Neural cell (in vitro differentiated cells): Measurements from ENCODE around the gene TOMM40. TPM values are rescaled to one million over a fixed set of nuclear protein-coding genes. Genes with fewer than 3 reads are reported as not detected.
"Not testable (repeated sequence)": the region's sequence is repeated elsewhere in the genome, so short reads cannot be mapped to it uniquely, and the experiment has no call there.

Experiments
- H2AFZ ChIP-seq: fragments of 200-600, 300-800 bp; sonication (generic), shearing (Covaris generic); 2 replicates; pipeline ENCODE4 v1.6.0; 2014; ENCODE audit warnings: low read depth, mild to moderate bottlenecking, antibody characterized with exemption, low read length, moderate library complexity
- H3F3A ChIP-seq: fragments of 200-600 bp; shearing (Covaris generic); 2 replicates; pipeline ENCODE4 v1.6.1; 2016; ENCODE audit warnings: mild to moderate bottlenecking, moderate library complexity, mixed read lengths, antibody characterized with exemption, low read length; ENCODE audit not compliant: insufficient read depth, poor library complexity, severe bottlenecking
- H3K27ac ChIP-seq: fragments of 200-600, 300-800 bp; sonication (generic), shearing (Covaris generic); 2 replicates; pipeline ENCODE4 v1.5.1; 2014; ENCODE audit warnings: mild to moderate bottlenecking, low read length, moderate library complexity
- H3K27me3 ChIP-seq: fragments of 300-800, 200-600 bp; sonication (generic), shearing (Covaris generic); 2 replicates; pipeline ENCODE4 v1.6.0; 2014; ENCODE audit warnings: mild to moderate bottlenecking, low read depth, low read length, moderate library complexity; ENCODE audit not compliant: insufficient read depth
- H3K36me3 ChIP-seq: fragments of 300-800, 200-600 bp; sonication (generic), shearing (Covaris generic); 2 replicates; pipeline ENCODE4 v1.5.1; 2014; ENCODE audit warnings: mild to moderate bottlenecking, antibody characterized with exemption, low read length, moderate library complexity; ENCODE audit not compliant: insufficient read depth
- H3K4me2 ChIP-seq: fragments of 300-800, 200-600 bp; sonication (generic), shearing (Covaris generic); 2 replicates; pipeline ENCODE4 v1.6.0; 2014; ENCODE audit warnings: mild to moderate bottlenecking, low read length
- H3K4me3 ChIP-seq: fragments of 300-800, 200-600 bp; sonication (generic), shearing (Covaris generic); 2 replicates; pipeline ENCODE4 v1.5.1; 2014; ENCODE audit warnings: mild to moderate bottlenecking, low read length, moderate library complexity
- H3K79me2 ChIP-seq: fragments of 200-600 bp; shearing (Covaris generic); replicated peaks from 2 replicates; pipeline ENCODE4 v1.6.0; 2014; ENCODE audit warnings: mild to moderate bottlenecking, low read length, moderate library complexity; ENCODE audit not compliant: insufficient read depth
- H3K9ac ChIP-seq: fragments of 300-800, 200-600 bp; sonication (generic), shearing (Covaris generic); 2 replicates; pipeline ENCODE4 v1.6.1; 2016; ENCODE audit warnings: mild to moderate bottlenecking, low read length, mixed read lengths
- H3K9me2 ChIP-seq: fragments of 200-600 bp; shearing (Covaris generic); 2 replicates; pipeline ENCODE4 v1.6.1; 2016; ENCODE audit warnings: mild to moderate bottlenecking, low read length, mixed read lengths; ENCODE audit not compliant: insufficient read depth
- H3K9me3 ChIP-seq: fragments of 200-600, 300-800 bp; sonication (generic), shearing (Covaris generic); 2 replicates; pipeline ENCODE4 v1.6.1; 2016; ENCODE audit warnings: mild to moderate bottlenecking, mixed run types, low read length, moderate library complexity, mixed read lengths
- H4K20me1 ChIP-seq: fragments of 200-600 bp; shearing (Covaris generic); 2 replicates; pipeline ENCODE4 v1.6.1; 2016; ENCODE audit warnings: mild to moderate bottlenecking, mixed run types; ENCODE audit not compliant: insufficient read depth
- EP300 ChIP-seq: fragments of 450-650 bp; conservative IDR thresholded peaks from 2 replicates; pipeline ENCODE4 v1.6.1; 2014; ENCODE audit warnings: antibody characterized with exemption, mild to moderate bottlenecking, moderate library complexity; ENCODE audit not compliant: poor library complexity, severe bottlenecking
- EZH2 ChIP-seq: fragments of 200-600, 300-800 bp; shearing (Covaris generic), sonication (generic); IDR thresholded peaks from 2 replicates; pipeline ENCODE4 v1.6.1; 2014; ENCODE audit warnings: antibody characterized with exemption, low read length, borderline replicate concordance, mild to moderate bottlenecking; ENCODE audit not compliant: insufficient read depth, poor library complexity, severe bottlenecking
- MXI1 ChIP-seq: fragments of 450-650 bp; conservative IDR thresholded peaks from 2 replicates; pipeline ENCODE4 v1.6.1; 2014; ENCODE audit warnings: antibody characterized with exemption, mild to moderate bottlenecking; ENCODE audit not compliant: poor library complexity, severe bottlenecking
- POLR2AphosphoS5 ChIP-seq: IDR thresholded peaks from 2 replicates; pipeline ENCODE4 v1.6.1; 2012
- RAD21 ChIP-seq: fragments of 450-650 bp; conservative IDR thresholded peaks from 2 replicates; pipeline ENCODE4 v1.6.1; 2014; ENCODE audit warnings: antibody characterized with exemption, mild to moderate bottlenecking, moderate library complexity
- SMC3 ChIP-seq: fragments of 450-650 bp; conservative IDR thresholded peaks from 2 replicates; pipeline ENCODE4 v1.6.1; 2014; ENCODE audit warnings: antibody characterized with exemption, mild to moderate bottlenecking, moderate library complexity; ENCODE audit not compliant: poor library complexity
- TAF1 ChIP-seq: IDR thresholded peaks from 2 replicates; pipeline ENCODE4 v1.6.1; 2012; ENCODE audit warnings: low read depth
- polyA plus RNA-seq: library from polyadenylated mRNA; depleted of rRNA; stranded (reverse); fragments of >200 nt; gene quantifications from 2 replicates; pipeline ENCODE4 v1.2.3, GENCODE V29; 2014
- TF ChIP-seq, protein P1 (sequence below): fragments of 450-650 bp; IDR thresholded peaks from 2 replicates; pipeline ENCODE4 v1.5.1; 2014; ENCODE audit warnings: antibody characterized with exemption, mild to moderate bottlenecking, moderate library complexity; ENCODE audit not compliant: poor library complexity, severe bottlenecking
- TF ChIP-seq, protein P2 (sequence below): IDR thresholded peaks from 2 replicates; pipeline ENCODE4 v1.6.1; 2012; ENCODE audit warnings: borderline replicate concordance

The TOMM40 gene
- polyA plus RNA-seq, 1 donor from 2014 or later = 48.4 TPM

DNA sequence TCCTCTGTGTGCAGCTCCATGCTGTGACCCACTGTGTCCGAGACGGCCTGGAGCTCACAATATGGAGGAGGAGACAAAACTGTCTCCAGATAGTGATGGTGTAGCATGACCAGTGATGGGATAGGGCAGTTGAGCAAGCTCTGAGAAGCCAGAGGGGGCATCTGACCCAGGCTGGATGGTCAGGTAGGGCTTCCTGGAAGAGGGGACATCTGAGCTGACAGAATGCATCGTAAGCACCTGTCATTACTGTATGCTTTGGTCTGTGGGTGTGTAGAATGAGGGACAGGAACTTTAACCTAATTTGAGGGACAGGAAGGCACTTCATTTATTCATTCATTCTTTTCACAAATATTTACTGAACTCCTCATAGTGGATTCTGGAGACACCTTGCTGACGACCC, 6.5 kb upstream of the TOMM40 start (continued):
- TF ChIP-seq, protein P1, sequence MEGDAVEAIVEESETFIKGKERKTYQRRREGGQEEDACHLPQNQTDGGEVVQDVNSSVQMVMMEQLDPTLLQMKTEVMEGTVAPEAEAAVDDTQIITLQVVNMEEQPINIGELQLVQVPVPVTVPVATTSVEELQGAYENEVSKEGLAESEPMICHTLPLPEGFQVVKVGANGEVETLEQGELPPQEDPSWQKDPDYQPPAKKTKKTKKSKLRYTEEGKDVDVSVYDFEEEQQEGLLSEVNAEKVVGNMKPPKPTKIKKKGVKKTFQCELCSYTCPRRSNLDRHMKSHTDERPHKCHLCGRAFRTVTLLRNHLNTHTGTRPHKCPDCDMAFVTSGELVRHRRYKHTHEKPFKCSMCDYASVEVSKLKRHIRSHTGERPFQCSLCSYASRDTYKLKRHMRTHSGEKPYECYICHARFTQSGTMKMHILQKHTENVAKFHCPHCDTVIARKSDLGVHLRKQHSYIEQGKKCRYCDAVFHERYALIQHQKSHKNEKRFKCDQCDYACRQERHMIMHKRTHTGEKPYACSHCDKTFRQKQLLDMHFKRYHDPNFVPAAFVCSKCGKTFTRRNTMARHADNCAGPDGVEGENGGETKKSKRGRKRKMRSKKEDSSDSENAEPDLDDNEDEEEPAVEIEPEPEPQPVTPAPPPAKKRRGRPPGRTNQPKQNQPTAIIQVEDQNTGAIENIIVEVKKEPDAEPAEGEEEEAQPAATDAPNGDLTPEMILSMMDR = no peak

DNA sequence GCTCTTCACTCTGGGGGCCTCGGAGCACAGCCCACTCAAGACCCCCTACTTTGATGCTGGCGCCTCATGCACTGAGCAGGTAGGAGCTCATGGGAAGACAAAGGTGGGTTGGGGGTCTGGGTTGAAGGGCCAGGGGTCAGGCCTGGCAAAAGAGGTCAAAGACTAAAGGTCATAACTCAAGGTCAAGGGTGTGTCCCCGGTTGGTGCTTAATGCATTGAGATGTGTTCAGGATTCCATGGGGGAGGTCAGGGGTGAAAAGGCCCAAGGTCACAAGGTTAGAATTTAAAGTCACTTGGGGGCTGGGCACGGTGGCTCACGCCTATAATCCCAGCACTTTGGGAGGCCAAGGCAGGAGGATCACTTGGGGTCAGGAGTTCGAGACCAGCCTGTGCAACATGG, 4.9 kb upstream of the TOMM40 start:
- Histone ChIP-seq H3K27ac (no peak overlapping the region), H2AFZ (no peak overlapping the region), H3K9me3 (no peaks in the 10 kb centered on the region), H3K4me2 (no peak overlapping the region), H3K27me3 (no peaks in the 10 kb centered on the region), H3K9me2 (no peaks in the 10 kb centered on the region), H3K36me3 (no peaks in the 10 kb centered on the region), H4K20me1 (no peaks in the 10 kb centered on the region), H3F3A (no peaks in the 10 kb centered on the region), H3K4me3 (no peak overlapping the region), H3K79me2 (no peaks in the 10 kb centered on the region), H3K9ac (no peak overlapping the region)
- TF ChIP-seq RAD21 (no peak), POLR2AphosphoS5 (no peak)
- TF ChIP-seq, protein P2, sequence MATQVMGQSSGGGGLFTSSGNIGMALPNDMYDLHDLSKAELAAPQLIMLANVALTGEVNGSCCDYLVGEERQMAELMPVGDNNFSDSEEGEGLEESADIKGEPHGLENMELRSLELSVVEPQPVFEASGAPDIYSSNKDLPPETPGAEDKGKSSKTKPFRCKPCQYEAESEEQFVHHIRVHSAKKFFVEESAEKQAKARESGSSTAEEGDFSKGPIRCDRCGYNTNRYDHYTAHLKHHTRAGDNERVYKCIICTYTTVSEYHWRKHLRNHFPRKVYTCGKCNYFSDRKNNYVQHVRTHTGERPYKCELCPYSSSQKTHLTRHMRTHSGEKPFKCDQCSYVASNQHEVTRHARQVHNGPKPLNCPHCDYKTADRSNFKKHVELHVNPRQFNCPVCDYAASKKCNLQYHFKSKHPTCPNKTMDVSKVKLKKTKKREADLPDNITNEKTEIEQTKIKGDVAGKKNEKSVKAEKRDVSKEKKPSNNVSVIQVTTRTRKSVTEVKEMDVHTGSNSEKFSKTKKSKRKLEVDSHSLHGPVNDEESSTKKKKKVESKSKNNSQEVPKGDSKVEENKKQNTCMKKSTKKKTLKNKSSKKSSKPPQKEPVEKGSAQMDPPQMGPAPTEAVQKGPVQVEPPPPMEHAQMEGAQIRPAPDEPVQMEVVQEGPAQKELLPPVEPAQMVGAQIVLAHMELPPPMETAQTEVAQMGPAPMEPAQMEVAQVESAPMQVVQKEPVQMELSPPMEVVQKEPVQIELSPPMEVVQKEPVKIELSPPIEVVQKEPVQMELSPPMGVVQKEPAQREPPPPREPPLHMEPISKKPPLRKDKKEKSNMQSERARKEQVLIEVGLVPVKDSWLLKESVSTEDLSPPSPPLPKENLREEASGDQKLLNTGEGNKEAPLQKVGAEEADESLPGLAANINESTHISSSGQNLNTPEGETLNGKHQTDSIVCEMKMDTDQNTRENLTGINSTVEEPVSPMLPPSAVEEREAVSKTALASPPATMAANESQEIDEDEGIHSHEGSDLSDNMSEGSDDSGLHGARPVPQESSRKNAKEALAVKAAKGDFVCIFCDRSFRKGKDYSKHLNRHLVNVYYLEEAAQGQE = no peak

DNA sequence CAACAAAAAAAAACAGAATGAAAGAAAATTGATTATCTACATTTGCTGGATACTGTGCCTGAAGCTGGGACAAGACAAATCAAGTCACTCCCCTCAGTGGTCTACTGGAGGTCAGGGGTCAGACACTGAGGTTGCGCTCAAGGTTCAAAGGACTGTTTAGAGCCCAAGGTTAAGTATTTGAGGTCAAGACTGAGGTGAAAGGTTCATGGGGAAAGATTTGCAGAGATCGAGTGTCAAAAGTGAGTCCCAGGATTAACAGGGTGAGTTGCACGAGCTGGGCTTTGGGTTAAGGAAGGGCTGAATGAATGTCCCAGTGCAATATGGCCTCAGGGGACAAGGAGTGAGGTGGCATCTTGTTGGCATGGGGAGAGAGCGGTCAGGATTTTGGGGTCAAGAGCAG, 3.4 kb upstream of the TOMM40 start:
- no peaks in the 10 kb centered on the region for H3K9me2 ChIP-seq
- H3K27ac ChIP-seq = no peak overlapping the region
- no peaks in the 10 kb centered on the region for H3K27me3 ChIP-seq
- no peaks in the 10 kb centered on the region for H3K9me3 ChIP-seq
- no peaks in the 10 kb centered on the region for H3K36me3 ChIP-seq
- no peak overlapping the region for H3K4me3 ChIP-seq
- H3F3A ChIP-seq = no peaks in the 10 kb centered on the region
- H3K4me2 ChIP-seq = no peak overlapping the region
- no peak overlapping the region for H3K9ac ChIP-seq
- TF ChIP-seq TAF1 (no peak), RAD21 (no peak), POLR2AphosphoS5 (no peak), SMC3 (no peak), EZH2 (no peak), EP300 (no peak), MXI1 (no peak)
- TF ChIP-seq, protein P1 = no peak
- TF ChIP-seq, protein P2 = no peak
- no peak overlapping the region for H2AFZ ChIP-seq
- H3K79me2 ChIP-seq = peaks cover 12% of the 10 kb centered on the region
- H4K20me1 ChIP-seq = no peaks in the 10 kb centered on the region

DNA sequence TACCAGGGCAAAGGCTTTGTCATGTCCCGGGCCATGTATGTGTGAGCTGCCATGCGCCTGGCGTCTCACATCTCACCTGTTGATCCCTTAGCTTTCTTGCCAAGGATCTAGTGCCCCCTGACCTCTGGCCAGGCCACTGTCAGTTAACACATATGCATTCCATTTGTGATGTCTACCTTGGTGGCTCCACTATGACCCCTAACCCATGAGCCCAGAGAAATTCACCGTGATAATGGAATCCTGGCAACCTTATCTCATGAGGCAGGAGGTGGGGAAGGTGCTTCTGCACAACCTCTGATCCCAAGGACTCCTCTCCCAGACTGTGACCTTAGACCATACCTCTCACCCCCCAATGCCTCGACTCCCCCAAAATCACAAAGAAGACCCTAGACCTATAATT, 2.7 kb upstream of the TOMM40 start:
- not testable (repeated sequence) for H3K9me3 ChIP-seq

More for the DNA sequence above, 2.7 kb upstream of the TOMM40 start:
- not testable (repeated sequence) for H3K9ac ChIP-seq, H3K36me3 ChIP-seq, H3K27me3 ChIP-seq, H3K4me3 ChIP-seq, H4K20me1 ChIP-seq, H2AFZ ChIP-seq, H3K27ac ChIP-seq, H3K9me2 ChIP-seq, H3F3A ChIP-seq, H3K4me2 ChIP-seq
- peaks cover 13% of the 10 kb centered on the region for H3K79me2 ChIP-seq
